Fibroblast of gingiva (primary cell): ENCODE results near the gene LRP10.
A peak's percentile ranks its signal among the peaks of the same experiment; 100 is the strongest.
"Not testable (repeated sequence)": the region's sequence is repeated elsewhere in the genome, so short reads cannot be mapped to it uniquely, and the experiment has no call there.

Experiments
- DNase-seq: peaks from one replicate; pipeline ENCODE4 v3.0.0-alpha.2; 2011; ENCODE audit warnings: low read depth

Gene LRP10, protein sequence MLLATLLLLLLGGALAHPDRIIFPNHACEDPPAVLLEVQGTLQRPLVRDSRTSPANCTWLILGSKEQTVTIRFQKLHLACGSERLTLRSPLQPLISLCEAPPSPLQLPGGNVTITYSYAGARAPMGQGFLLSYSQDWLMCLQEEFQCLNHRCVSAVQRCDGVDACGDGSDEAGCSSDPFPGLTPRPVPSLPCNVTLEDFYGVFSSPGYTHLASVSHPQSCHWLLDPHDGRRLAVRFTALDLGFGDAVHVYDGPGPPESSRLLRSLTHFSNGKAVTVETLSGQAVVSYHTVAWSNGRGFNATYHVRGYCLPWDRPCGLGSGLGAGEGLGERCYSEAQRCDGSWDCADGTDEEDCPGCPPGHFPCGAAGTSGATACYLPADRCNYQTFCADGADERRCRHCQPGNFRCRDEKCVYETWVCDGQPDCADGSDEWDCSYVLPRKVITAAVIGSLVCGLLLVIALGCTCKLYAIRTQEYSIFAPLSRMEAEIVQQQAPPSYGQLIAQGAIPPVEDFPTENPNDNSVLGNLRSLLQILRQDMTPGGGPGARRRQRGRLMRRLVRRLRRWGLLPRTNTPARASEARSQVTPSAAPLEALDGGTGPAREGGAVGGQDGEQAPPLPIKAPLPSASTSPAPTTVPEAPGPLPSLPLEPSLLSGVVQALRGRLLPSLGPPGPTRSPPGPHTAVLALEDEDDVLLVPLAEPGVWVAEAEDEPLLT

DNA sequence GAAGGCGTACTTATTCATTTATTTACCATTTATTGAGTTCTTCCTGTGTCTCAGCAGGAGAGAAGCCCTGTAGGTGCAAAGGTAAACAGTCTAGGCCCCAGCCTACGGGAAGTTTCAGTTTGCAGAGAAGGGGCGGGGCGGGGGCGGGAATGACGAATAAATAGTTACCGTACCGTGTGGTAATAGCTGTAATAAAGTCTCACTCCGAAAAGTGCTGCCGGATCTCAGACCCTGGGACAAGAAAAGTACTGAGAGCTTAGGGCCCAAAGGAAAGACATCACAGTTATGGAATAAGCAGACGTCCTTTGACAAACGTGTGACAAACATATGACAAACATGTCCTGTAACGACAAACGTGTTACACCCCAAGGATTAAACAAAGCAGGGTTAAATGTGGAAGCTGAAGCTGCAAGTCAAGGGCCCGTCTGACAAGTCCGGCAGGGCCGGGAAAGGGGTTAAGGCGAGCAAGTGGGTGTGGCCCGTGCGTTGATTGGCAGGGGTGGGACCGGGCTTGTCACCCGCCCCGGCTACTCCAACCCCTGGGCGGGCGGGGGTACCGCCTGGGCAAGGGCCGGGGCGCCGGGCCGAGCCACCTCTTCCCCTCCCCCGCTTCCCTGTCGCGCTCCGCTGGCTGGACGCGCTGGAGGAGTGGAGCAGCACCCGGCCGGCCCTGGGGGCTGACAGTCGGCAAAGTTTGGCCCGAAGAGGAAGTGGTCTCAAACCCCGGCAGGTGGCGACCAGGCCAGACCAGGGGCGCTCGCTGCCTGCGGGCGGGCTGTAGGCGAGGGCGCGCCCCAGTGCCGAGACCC is at the start of gene LRP10:
Gene LRP10 (plus strand): TSS at position 517 of the 809 bp plus-strand sequence. CDS start 564 bp downstream, outside the sequence.
- DNase-seq: peak; percentile 90

DNA sequence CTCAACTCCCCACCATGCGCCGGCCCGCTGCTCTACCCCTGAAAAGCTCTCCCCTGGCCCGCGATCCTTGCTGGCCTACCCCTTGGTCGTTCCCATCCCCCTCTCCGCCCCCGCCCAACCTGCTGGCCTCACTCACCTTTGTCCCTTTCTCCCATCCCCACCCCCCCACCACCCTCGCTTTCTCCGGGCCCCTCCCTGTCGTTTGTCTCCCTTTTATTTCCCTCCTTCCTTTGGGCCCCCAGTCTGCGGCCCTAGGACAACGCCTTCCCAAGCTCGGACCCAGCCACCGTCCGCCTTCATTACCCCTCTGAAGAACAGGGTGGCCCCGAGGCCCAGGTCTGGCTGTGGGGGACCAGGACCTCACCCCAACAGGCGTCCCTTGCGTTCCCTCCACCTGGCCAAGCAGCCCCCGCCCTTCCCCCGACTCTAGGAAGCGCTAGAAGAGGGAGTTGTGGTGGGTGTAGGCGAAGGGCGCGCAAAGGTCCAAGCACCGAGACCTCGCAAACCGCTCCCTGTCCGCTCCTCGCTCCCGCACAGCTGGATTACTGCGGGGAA is 49.4 kb upstream of the LRP10 start:
- DNase-seq: no peak

DNA sequence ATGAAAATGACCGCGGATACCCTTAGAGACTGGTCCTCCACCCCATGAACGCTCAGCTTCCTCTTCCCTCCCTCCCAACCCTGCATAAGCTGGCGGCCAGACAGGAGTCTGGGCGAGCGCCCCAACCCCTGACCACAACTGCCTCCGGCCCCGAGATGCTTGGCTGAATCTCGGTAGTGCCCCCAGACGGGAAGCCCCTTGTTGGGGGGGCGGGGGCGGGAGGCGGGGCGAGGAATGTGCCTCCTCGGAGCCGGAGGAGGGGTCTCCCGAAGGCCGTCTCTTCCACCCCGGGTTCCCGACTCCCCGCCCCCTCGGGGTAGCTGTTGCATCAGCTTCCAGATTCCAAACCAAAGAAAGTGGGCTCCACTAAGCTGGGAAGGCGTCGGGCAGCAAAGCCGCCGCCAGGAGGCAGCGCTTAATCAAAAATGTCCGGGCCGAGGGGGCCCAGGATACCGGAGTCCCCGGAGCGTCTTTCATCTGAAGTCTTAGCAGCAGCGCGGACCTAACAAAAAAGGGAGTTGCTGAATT is 48.9 kb upstream of the LRP10 start:
- peak; percentile 81 for DNase-seq

DNA sequence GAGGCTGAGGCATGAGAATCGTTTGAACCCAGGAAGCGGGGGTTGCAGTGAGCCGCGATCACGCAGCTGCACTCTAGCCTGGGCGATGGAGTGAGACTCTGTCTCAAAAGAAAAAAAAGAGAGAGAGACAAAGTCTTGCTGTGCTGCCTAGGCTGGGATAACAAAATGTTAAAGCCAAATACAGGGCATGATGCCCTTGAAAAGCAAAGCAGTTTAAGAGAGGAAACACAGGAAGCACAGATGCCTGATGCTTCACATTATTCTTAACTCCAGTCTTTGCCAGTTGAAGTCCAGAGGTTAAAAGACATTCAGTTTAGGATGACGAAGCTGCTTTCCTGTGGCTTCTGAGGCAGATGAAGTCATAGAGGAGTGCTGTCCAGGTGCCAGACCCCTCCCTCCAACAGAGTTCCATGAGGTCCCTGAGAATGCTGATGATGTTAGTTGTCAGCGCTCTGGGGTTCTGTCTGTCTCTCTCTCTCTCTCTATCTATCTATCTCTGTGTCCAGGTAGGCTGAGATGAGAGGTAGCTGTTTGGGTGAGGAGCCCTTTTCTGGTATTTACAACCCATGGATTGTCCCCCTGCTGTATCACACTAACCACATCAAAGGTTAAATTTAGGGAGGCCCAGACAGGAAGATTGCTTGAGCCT is 46.7 kb upstream of the LRP10 start:
- peak; percentile 84 for DNase-seq

DNA sequence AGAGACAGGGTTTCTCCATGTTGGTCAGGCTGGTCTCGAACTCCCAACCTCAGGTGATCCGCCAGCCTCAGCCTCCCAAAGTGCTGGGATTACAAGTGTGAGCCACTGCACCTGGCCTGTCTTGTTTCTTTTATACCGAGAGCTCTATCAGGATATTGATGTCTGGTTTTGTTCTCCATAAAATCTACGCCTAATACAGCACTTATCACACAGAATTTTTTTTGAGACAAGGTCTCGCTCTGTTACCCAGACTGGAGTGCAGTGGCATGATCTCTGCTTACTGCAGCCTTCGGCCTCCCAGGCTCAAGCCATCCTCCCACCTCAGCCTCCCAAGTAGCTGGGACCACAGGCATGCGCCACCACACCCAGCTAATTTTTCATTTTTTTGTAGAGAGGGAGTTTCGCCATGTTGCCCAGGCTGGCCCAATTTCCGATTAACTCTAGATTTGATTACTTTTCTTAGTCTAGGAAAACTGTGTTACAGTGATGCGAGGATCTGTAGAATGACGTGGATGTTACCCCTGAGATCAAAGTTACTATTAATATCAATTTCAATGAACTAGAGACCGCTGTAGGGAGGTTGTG is 42.4 kb upstream of the LRP10 start:
- not testable (repeated sequence) for DNase-seq

DNA sequence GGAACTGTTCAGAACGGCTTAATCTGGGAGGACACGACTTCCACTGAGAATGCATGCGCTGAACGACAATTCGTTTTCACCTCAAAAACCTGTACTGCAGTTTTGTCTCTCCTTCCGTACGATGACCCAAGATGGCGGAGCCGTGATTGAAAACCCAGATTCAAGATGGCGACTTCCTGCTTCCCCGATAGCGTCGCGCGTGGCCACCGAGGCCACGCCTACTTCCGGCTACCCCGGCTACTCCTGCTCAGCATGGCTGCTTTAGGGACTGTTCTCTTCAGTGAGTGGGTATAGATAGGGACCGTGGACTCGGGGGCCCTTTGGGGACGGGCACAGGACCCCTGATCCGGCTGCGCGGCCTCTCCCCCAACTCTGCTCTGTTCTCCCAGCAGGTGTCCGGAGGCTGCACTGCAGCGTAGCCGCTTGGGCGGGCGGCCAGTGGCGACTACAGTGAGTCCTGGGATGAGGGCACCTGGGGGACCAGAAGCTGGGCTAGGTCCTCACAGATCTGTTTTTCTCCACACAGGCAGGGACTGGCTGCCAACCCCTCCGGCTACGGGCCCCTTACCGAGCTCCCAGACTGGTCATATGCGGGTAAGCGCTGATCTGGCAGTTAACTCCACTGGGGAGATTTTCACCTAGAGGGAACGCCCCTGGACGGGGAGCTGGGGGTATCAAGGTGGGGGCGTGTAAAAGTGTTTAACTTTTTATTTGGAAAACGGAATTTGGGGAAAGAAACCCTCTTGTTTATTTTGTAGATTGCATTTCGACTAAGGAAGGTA is 41.7 kb upstream of the LRP10 start, which contains the start of gene MRPL52:
Gene MRPL52 (plus strand): TSS at position 227 of the 782 bp plus-strand sequence. CDS start 26 bp downstream, at position 253.
- peak; percentile 81 for DNase-seq

DNA sequence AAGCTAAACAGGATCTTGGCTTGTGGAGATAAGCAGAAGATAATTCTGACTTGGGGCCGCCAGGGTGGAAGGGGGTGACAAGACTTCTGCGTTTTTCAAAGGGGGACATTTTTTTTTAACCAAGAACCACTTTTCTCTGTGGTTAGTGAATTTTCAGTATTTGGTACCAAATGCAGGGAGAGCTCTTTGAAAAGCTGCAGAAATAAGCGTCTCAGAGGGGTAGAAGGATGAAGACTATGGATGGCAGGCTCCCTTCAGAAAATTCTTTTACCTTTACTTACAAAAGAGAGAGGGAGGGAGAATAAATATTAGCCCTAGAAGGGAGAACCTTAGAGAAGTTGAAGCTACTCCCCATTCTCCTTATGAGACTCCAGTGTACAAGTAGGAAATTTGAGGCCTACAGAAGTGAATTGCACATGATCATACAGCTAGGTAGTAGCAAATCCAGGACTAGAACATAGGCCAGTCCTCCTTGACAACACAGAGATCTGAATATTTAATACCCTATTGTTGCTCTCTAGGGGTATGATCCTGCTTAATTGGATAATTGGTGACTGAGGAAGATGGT is 41.0 kb upstream of the LRP10 start:
- DNase-seq: no peak

DNA sequence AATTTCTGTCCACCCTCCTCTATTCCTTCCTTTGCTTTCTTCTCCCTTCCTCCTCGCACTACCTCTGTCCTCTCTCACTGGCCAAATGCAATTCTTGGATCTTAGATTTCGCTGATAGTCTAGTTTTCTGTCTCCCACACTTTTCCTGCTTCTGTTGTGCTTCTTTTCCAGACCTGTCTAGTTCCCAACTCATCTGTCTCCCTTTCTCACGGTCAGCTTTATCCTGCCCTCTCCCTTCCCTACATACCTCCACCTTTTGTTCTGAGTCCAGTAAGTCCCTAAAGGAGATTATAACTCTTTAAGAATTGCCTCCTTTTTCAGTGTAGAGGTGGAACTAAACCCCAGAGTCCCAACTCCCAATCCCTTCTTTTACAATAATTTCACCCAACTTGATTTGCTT is 36.0 kb upstream of the LRP10 start:
- DNase-seq: no peak

DNA sequence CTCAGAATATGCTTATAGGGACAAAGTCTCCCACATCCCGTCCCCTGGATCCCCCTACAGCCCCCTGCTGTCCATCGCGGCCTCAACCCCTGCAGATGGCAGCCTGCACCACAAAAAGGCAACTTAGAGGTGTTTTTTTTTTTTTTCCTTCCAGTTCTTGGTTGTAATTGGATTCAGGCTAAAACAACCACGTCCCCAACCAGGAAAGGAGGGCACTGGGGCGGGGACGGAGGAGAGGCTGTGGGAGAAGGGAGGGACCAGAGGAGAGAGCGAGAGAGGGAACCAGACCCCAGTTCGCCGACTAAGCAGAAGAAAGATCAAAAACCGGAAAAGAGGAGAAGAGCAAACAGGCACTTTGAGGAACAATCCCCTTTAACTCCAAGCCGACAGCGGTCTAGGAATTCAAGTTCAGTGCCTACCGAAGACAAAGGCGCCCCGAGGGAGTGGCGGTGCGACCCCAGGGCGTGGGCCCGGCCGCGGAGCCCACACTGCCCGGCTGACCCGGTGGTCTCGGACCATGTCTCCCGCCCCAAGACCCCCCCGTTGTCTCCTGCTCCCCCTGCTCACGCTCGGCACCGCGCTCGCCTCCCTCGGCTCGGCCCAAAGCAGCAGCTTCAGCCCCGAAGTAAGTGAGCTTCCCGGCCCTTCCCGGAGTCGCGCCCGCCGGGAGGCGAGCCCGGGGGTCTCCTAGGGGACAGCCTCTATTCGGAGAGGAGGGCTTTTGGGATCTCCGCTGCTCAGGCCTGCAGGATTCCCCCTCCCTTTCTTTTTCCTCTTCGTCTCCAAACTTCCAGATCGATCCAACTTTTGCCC is 35.0 kb upstream of the LRP10 start, which contains the start of gene MMP14:
Gene MMP14 (plus strand): TSS at position 285 of the 813 bp plus-strand sequence. CDS start 233 bp downstream, at position 518.
- DNase-seq: peak; percentile 95

DNA sequence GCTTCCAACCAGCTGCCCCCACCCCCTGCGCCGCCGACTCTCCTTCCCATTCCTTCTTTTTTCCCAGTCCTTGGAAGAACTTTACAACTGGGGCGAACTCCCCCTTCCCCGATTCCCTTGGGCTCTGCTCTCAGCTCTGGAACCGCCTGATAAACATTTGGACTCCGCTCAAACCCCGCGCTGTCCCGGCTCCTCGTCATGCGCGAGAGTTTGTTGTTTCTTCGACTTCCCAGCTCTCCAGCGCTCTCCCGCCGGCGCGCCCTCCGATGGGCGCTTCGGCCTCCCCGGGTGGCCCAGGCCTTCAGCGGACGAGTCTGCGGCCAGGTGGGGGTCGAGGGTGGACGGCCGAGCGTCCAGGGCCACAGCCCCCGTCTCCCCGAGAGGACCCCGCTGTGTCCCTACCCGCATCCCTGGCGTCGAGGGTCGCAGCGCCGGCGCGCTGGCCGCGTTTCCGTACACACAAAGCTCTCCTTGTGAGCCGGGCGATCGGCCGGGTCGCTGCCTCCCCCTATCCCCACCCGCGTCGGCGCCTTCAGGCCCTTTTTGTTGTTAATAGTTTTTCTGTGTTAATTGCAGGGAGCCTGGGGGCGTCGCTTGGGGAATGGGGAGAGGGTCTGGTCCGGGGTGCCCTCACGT is 34.3 kb upstream of the LRP10 start:
- no peak for DNase-seq

DNA sequence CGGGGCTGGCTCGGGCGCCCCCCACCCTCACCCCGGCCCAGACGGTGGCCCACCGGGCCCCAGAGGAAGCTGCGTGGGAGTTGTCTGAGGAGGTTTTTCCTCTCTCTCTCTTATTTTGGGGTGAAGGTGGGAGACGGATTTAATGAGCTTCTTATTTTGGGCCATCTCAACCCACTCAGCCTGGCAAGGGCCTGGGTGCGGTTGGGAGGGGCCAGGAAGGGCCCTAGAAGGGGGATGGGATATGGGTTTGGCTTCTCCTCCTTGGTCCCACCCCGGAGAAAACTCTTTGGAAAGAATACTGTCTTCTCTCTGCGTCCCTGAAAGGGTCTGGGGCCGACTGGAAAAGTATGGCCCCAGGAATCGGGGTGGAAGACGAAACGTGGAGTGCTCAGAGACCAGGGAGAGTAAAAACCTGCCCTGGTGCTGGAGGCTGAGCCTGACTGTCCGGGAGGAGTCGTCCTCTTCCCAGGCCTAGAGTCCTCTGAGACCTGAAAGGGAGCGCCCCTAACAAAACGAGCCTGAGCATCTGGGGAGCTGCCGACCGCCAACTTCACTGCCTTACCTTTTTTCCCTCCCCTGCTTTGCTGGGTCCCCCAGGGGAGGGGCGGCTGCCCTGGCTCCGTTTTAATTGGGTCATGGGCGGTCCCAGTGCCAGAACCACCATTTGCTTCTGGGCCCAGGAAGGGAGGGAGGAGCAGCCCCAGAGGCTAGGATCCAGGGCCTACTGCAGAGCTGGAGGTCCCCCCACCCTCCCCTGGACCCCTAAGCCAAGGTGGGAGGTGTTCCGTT is 33.6 kb upstream of the LRP10 start:
- DNase-seq: peak; percentile 76

DNA sequence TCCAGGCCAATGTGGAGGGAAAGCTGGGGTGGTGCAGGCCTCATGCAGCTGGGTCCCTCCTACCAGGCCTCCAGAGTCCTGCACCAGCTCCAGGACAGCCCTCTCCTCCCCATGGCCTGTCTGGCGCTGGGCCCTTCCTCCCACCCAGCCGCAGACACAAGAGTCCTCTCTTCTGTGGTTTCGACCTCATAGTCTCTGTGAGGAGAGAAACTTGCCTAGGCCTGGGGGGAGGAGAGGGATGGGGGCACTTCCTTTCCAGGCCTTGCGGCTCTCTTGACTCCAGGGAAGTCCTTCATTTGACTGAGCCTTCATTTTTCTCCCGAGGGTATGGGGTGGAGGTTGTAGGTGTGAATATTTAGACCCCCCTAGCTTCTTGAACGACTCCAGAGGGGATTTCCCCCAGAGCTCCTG is 32.9 kb upstream of the LRP10 start:
- DNase-seq: peak; percentile 63

DNA sequence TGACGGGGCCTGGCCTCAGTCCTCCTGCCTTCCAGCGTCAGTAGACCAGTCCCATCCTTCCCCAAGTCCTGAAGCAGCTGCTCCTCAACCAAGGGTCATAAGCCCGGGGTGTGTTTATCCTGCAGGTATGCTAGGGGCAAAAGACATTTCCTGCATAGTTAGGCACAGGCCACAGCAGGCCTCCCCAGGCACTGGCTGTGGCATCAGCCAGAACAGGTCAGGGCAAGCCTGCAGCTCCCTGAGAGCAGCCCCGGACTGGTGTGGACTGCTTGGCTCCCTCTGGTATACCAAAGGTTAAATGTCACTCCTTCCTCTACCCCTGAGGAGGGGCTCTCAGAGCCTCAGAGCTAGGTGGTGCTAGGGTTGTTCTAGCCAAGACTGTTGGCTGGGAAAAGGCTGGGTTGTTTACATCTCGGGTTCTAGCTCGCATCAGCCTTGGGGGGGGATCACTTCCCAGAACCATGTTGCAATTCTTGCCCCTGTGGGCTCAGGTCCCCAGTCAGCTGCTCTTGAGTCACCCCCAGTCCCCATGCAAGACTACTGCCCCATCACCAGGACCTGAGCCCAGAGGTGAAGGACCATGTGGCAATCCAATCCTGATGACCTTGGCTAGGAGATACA is 32.3 kb upstream of the LRP10 start:
- peak; percentile 90 for DNase-seq

DNA sequence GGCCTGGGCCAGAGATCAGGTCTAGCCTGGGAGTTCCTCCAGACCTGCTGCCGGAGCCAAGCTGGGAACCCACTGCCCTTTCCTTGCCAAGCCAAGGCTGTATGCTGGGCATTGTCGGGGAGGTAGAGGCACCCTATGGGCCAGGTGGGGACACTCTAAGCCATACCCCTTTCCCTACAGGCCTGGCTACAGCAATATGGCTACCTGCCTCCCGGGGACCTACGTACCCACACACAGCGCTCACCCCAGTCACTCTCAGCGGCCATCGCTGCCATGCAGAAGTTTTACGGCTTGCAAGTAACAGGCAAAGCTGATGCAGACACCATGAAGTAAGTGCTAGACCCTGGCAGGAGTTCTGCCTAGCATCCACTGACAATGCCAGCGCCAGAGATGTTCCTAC is 30.2 kb upstream of the LRP10 start:
- no peak for DNase-seq

DNA sequence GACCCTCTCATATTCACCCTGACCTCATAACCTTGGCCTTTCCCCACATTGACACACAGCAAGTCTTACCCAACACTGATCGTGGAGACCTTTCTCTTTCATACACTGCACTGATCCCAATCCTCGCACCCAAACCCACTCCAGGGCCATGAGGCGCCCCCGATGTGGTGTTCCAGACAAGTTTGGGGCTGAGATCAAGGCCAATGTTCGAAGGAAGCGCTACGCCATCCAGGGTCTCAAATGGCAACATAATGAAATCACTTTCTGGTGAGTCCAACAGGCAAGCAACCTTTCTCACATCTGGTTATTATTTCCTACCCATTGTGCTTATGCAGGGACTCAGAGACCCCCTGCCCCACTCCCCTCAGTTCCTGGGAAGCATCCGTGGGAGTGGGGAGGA is 29.8 kb upstream of the LRP10 start:
- DNase-seq: no peak

DNA sequence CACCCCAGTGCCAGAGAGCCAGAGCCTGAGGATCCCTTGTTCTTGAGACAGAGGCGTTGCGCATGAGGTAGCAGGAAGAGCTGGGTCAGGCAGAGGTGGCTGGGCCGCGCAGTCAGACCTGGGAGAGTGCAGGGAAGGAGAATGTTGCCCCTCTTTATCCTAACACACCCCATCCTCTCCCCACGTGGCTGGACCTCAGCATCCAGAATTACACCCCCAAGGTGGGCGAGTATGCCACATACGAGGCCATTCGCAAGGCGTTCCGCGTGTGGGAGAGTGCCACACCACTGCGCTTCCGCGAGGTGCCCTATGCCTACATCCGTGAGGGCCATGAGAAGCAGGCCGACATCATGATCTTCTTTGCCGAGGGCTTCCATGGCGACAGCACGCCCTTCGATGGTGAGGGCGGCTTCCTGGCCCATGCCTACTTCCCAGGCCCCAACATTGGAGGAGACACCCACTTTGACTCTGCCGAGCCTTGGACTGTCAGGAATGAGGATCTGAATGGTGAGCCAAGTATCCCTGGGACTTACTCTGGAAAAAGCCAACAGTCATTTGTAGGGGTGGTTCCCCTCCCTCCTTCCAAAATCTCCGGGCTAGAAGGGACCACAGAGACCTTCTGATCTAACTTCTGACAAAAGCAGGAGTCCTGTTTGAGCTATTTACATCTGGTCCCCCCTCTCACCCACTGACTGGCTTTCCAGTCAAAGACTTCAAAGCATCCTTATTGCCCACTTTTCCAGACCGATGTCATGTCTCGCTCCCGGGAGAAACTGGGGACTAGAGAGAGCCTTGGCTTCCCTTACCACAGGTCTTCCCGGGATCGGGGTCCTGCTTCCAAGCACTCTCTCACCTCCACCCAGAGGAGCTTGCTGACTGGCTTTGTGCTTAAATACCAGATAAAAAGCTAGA is 29.1 kb upstream of the LRP10 start:
- DNase-seq: no peak
